Tibial artery (tissue), 4 donors: ENCODE data around the gene TNRC6C.

Experiments
- DNase-seq, 2 donors: peaks; one replicate each; pipeline ENCODE4 v3.0.0-alpha.2; 2019
- H3K27ac ChIP-seq, 2 donors: fragments of 200-600 bp; sonication (generic) in 1 of 2; 1 replicate in 1 of 2; 2 replicates in 1 of 2; pipeline ENCODE4 v1.5.1; 2018 to 2019; ENCODE audit warnings: mild to moderate bottlenecking in 1 of 2
- H3K27me3 ChIP-seq, 2 donors: fragments of 200-600 bp; sonication (generic) in 1 of 2; one replicate each; pipeline versions ENCODE4 v1.5.1 to v1.6.0; 2016 to 2019
- H3K36me3 ChIP-seq, 3 donors: fragments of 200-600 bp; sonication (generic) in 2 of 3; one replicate each; pipeline ENCODE4 v1.5.1; 2016 to 2019; ENCODE audit warnings: mild to moderate bottlenecking in 2 of 3
- H3K4me1 ChIP-seq, 4 donors: fragments of 200-600 bp; sonication (generic) in 2 of 4; 1 replicate in 3 of 4; 2 replicates in 1 of 4; pipeline ENCODE4 v1.5.1; 2016 to 2019
- H3K4me3 ChIP-seq, 2 donors: fragments of 200-600 bp; sonication (generic) in 1 of 2; 1 replicate in 1 of 2; 2 replicates in 1 of 2; pipeline ENCODE4 v1.5.1; 2018 to 2019; ENCODE audit warnings: mild to moderate bottlenecking in 2 of 2
- H3K9me3 ChIP-seq, 3 donors: fragments of 200-600 bp; sonication (generic) in 1 of 3; one replicate each; pipeline ENCODE4 v1.5.1; 2016 to 2019
- CTCF ChIP-seq, 2 experiments: fragments of 200-600 bp in 1 of 2; fragments of 450-650 bp in 1 of 2; IDR thresholded peaks; one replicate each; pipeline ENCODE4 v1.5.1; 2017 to 2019; ENCODE audit warnings: antibody characterized with exemption in 2 of 2, mild to moderate bottlenecking in 1 of 2, moderate library complexity in 1 of 2
- intact Hi-C: fragments of 100-400 bp; cut with DNase I; formaldehyde crosslinking; loops from one replicate; pipeline ENCODE4 v1.15.0; 2023; ENCODE audit warnings: low total_unique reads

TNRC6C gene

DNA sequence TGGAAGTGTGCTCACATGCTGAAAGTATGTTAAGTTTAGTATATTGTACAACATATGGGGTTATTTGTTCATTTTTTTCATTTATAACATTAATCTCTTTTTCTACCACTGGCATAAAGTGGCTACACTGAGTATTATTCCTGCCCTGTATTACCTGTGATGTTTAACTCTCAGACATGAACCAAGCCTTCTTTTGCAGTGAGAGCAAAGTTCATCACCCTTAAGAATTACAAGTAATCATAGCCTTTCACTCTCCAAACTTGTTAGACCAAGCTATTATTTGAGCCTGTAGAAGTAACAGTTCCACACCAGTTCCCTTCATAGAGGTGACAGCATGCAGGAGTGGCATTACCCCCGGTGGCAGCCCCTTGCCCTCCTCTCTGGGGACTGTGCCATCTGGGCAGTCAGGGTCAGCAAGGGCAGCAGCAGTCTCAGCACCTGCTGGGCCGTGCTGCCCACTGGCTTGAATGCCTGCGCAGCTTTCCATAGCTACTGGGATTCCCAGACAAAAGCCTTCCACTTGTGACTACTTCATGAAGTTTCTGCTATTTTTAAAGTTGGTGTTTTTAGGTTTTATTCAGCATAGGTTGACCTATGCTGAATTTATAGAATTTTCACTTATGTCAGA, 98.7 kb downstream of the TNRC6C start:
- intact Hi-C loops = no loop called here
- Histone ChIP-seq H3K27me3 (no peaks in the 10 kb centered on the region), H3K9me3 (no peaks in the 10 kb centered on the region), H3K36me3 (peaks cover 11 to 28% (median 18%) of the 10 kb centered on the region in 3 donors), H3K4me1 (peaks cover 0 to 28% (median 23%) of the 10 kb centered on the region in 4 donors), H3K4me3 (no peak overlapping the region), H3K27ac (no peak overlapping the region)
- no peak for DNase-seq
- no peak for TF ChIP-seq CTCF (IDR thresholded peaks at IDR 0.05)

GRCh38 chr17:78058001-78058400, 99.5 kb downstream of the TNRC6C start:
- intact Hi-C loops = no loop called here
- Histone ChIP-seq H3K4me1 (peaks cover 0 to 28% (median 23%) of the 10 kb centered on the region in 4 donors), H3K4me3 (no peak overlapping the region), H3K27me3 (no peaks in the 10 kb centered on the region), H3K27ac (peak overlapping the region in 1 of 2 donors; percentile 17), H3K9me3 (no peaks in the 10 kb centered on the region), H3K36me3 (peaks cover 11 to 20% (median 16%) of the 10 kb centered on the region in 3 donors)
- TF ChIP-seq CTCF (IDR thresholded peaks at IDR 0.05) = no peak
- no peak for DNase-seq

DNA sequence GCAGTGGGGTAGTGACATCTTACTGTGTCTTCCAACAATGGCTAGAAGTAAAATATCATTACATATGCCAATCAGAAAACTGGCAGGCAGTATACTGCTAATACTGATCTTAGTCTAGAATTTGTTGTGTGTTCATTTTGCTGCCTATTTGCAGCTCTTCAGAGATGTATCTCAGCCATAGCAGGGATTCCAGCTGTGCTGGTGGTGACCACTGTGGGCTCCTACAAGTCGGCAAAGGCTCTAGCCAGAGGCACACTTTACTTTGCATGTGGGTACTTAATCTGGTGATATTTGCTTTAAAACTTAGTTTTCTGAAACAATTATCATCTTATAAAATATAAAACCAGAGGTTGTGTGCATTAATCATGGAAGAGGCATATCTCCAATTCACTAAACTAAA, 100.1 kb downstream of the TNRC6C start:
- Histone ChIP-seq H3K27me3 (no peaks in the 10 kb centered on the region), H3K4me3 (no peak overlapping the region), H3K9me3 (no peaks in the 10 kb centered on the region), H3K36me3 (peaks cover 11 to 19% (median 16%) of the 10 kb centered on the region in 3 donors), H3K27ac (peak overlapping the region in 1 of 2 donors; percentile 17), H3K4me1 (peaks cover 0 to 28% (median 23%) of the 10 kb centered on the region in 4 donors)
- intact Hi-C loops = no loop called here
- no peak for DNase-seq
- no peak for TF ChIP-seq CTCF (IDR thresholded peaks at IDR 0.05)

DNA sequence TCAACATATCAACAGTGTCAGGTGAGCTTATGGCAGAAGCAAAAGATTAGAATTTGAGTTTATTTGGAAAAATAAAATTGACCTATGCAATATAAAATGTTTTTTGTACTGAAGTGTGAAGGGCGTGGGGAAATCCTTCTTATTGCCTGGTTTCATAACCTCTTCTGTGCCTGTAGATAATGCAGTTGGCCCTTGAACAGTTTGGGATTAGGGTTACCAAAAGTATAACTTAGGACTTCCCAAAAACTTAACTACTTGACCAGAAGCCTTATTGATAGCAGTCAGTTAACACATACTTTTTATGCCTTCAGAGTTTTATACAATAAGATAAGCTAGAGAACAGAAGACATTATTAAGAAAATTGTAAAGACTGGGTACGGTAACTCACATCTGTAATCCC, 104.1 kb downstream of the TNRC6C start:
- H3K4me1 ChIP-seq = peaks cover 0 to 23% (median 18%) of the 10 kb centered on the region in 4 donors
- intact Hi-C loops = no loop called here
- H3K9me3 ChIP-seq = no peaks in the 10 kb centered on the region
- TF ChIP-seq CTCF (IDR thresholded peaks at IDR 0.05) = no peak
- DNase-seq = no peak
- H3K27me3 ChIP-seq = no peaks in the 10 kb centered on the region
- no peak overlapping the region for H3K4me3 ChIP-seq
- peaks cover 8 to 29% (median 16%) of the 10 kb centered on the region in 3 donors for H3K36me3 ChIP-seq
- H3K27ac ChIP-seq = no peak overlapping the region

- H3K4me1 ChIP-seq = peaks cover 0 to 14% (median 10%) of the 10 kb centered on the region in 4 donors
- H3K4me3 ChIP-seq = no peak overlapping the region
- H3K27me3 ChIP-seq = no peaks in the 10 kb centered on the region
- H3K27ac ChIP-seq = no peak overlapping the region
- intact Hi-C loops = no loop called here
- DNase-seq = no peak
- H3K36me3 ChIP-seq = peaks cover 17 to 38% (median 25%) of the 10 kb centered on the region in 3 donors
- no peaks in the 10 kb centered on the region for H3K9me3 ChIP-seq
- TF ChIP-seq CTCF (IDR thresholded peaks at IDR 0.05) = no peak
Observed at GRCh38 chr17:78063489-78063888, 105.0 kb downstream of the TNRC6C start.
